ENCODE measurements around the gene HSBP1L1. TPM values are rescaled to one million over a fixed set of nuclear protein-coding genes. Genes with fewer than 3 reads are reported as not detected.
A peak's percentile ranks its signal among the peaks of the same experiment; 100 is the strongest.

HSBP1L1 gene
- total RNA-seq, 1 experiment from 2014 or later, result 1.1 TPM

GRCh38 chr18:79922971-79923411, 41.5 kb upstream of the HSBP1L1 start:
- CTCF ChIA-PET, result no interaction called here
- no peaks in the 10 kb centered on the region for H3K9me3 ChIP-seq (ENCODE audit: low read depth, low read length, poor library complexity, severe bottlenecking)
- no peak overlapping the region for H3K27ac ChIP-seq (ENCODE audit: low read depth, low read length, poor library complexity, severe bottlenecking)
- intact Hi-C loops (cut with micrococcal nuclease; ENCODE audit: unreplicated experiment), result no loop called here
- peaks cover 4% of the 10 kb centered on the region for H3K36me3 ChIP-seq (ENCODE audit: insufficient read depth, low read length, poor library complexity, severe bottlenecking)
- POLR2A ChIA-PET (ENCODE audit: low non-redundant PET), result no interaction called here
- H3K27me3 ChIP-seq (replicated peaks; ENCODE audit: insufficient read depth, low read depth, low read length, poor library complexity), result no peaks in the 10 kb centered on the region
- H3K4me1 ChIP-seq (ENCODE audit: insufficient read depth, low read length, poor library complexity, severe bottlenecking), result no peaks in the 10 kb centered on the region
- BruUV-seq (replicated peaks), result no TSS peak
- DNase-seq (ENCODE audit: low spot score), result no peak
- TF ChIP-seq EZH2 (IDR thresholded peaks at IDR 0.05; ENCODE audit: borderline replicate concordance, low read depth, low read length, poor library complexity, severe bottlenecking) (no peak), CTCF (conservative IDR thresholded peaks at IDR 0.05; ENCODE audit: low read depth, low read length) (no peak)
- no peak overlapping the region for H3K4me3 ChIP-seq (ENCODE audit: low read depth, low read length, poor library complexity, severe bottlenecking)

DNA sequence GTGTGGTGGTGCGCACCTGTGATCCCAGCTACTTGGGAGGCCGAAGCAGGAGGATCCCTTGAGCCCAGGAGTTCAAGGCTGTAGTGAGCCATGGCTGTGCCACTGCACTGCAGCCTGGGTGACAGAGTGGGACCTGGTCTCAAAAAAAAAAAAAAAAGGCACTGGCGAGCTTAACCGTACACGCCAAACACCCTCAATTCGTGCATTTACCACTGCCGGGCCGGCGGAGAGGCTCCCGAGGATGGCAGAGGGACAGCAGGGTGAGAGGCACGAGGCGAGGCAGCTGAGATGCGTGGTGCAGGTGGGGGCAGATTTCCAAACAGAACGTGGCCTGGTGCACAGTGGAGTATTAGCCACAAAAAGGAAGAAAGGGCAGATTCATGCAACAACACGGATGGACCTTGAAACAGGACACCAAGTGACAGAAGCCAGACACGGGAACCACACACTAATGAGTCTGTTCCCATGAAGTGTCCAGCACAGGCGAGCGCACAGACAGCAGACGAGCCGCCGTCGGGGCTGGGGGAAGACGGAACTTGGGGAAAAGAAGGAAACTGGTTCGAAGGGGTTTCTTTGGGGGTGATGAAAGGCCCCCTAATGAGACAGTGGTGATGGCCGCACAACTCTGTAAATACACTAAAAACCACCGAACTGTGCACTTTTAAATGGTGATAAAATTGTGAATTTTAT, 40.4 kb upstream of the HSBP1L1 start:
- H3K27ac ChIP-seq (ENCODE audit: low read depth, low read length, poor library complexity, severe bottlenecking), result no peak overlapping the region
- no peak for DNase-seq (ENCODE audit: low spot score)
- peaks cover 8% of the 10 kb centered on the region for H3K36me3 ChIP-seq (ENCODE audit: insufficient read depth, low read length, poor library complexity, severe bottlenecking)
- no peaks in the 10 kb centered on the region for H3K4me1 ChIP-seq (ENCODE audit: insufficient read depth, low read length, poor library complexity, severe bottlenecking)
- BruUV-seq (replicated peaks), result no TSS peak
- ChIA-PET POLR2A (ENCODE audit: low non-redundant PET) (no interaction called here), CTCF (no interaction called here)
- H3K27me3 ChIP-seq (replicated peaks; ENCODE audit: insufficient read depth, low read depth, low read length, poor library complexity), result no peaks in the 10 kb centered on the region
- TF ChIP-seq EZH2 (IDR thresholded peaks at IDR 0.05; ENCODE audit: borderline replicate concordance, low read depth, low read length, poor library complexity, severe bottlenecking), result no peak
- no peak for TF ChIP-seq CTCF (conservative IDR thresholded peaks at IDR 0.05; ENCODE audit: low read depth, low read length)
- H3K4me3 ChIP-seq (ENCODE audit: low read depth, low read length, poor library complexity, severe bottlenecking), result no peak overlapping the region
- H3K9me3 ChIP-seq (ENCODE audit: low read depth, low read length, poor library complexity, severe bottlenecking), result peaks cover 5% of the 10 kb centered on the region
- intact Hi-C loops (cut with micrococcal nuclease; ENCODE audit: unreplicated experiment), result no loop called here

GRCh38 chr18:79924814-79925731, 39.4 kb upstream of the HSBP1L1 start:
- ChIA-PET POLR2A (ENCODE audit: low non-redundant PET) (no interaction called here), CTCF (no interaction called here)
- no TSS peak for BruUV-seq (replicated peaks)
- intact Hi-C loops (cut with micrococcal nuclease; ENCODE audit: unreplicated experiment), result no loop called here
- no peaks in the 10 kb centered on the region for H3K4me1 ChIP-seq (ENCODE audit: insufficient read depth, low read length, poor library complexity, severe bottlenecking)
- H3K9me3 ChIP-seq (ENCODE audit: low read depth, low read length, poor library complexity, severe bottlenecking), result peaks cover 15% of the 10 kb centered on the region
- H3K4me3 ChIP-seq (ENCODE audit: low read depth, low read length, poor library complexity, severe bottlenecking), result no peak overlapping the region
- no peak for DNase-seq (ENCODE audit: low spot score)
- no peaks in the 10 kb centered on the region for H3K27me3 ChIP-seq (replicated peaks; ENCODE audit: insufficient read depth, low read depth, low read length, poor library complexity)
- H3K27ac ChIP-seq (ENCODE audit: low read depth, low read length, poor library complexity, severe bottlenecking), result peak overlapping the region; percentile 5
- peaks cover 18% of the 10 kb centered on the region for H3K36me3 ChIP-seq (ENCODE audit: insufficient read depth, low read length, poor library complexity, severe bottlenecking)
- TF ChIP-seq CTCF (conservative IDR thresholded peaks at IDR 0.05; ENCODE audit: low read depth, low read length) (no peak), EZH2 (IDR thresholded peaks at IDR 0.05; ENCODE audit: borderline replicate concordance, low read depth, low read length, poor library complexity, severe bottlenecking) (no peak)

Data from A673 (cell line).